CD4-positive, alpha-beta T cell (primary cell): ENCODE data around the gene FDXR. TPM values are rescaled to one million over a fixed set of nuclear protein-coding genes. Genes with fewer than 3 reads are reported as not detected.
A peak's percentile ranks its signal among the peaks of the same experiment; 100 is the strongest.

Experiments used
- ATAC-seq: fragments of 200-7000 bp; cut with Tn5 transposase; one replicate; pipeline ENCODE4 v1.10.0; 2022; ENCODE audit warnings: mild to moderate bottlenecking; ENCODE audit not compliant: poor library complexity
- CTCF ChIA-PET: fragments of 350-600 bp; sonication (Branson Sonifier 250); formaldehyde crosslinking; loops from one replicate; lab custom pipeline; 2021; ENCODE audit warnings: antibody characterized with exemption, inconsistent platforms; lab: Charles Lee
- POLR2A ChIA-PET: fragments of 350-600 bp; sonication (Branson Sonifier 250); formaldehyde crosslinking; loops from one replicate; lab custom pipeline; 2021; ENCODE audit warnings: antibody characterized with exemption, inconsistent platforms; lab: Charles Lee
- DNase-seq, 14 experiments: peaks; one replicate each; pipeline ENCODE4 v3.0.0-alpha.2; 2013 to 2020; ENCODE audit warnings: mixed read lengths in 2 of 14
- H3K27ac ChIP-seq, 2 donors: one replicate each; pipeline versions ENCODE4 v1.5.1 to v1.7.0; 2013; ENCODE audit warnings: low read length in 2 of 2, low read depth in 1 of 2, mild to moderate bottlenecking in 1 of 2
- H3K27me3 ChIP-seq, 2 experiments: 1 replicate in 1 of 2; 2 replicates in 1 of 2; pipeline versions ENCODE4 v1.6.1 to v1.7.0; 2013; ENCODE audit warnings: low read length in 2 of 2, control low read depth in 1 of 2, mild to moderate bottlenecking in 1 of 2, moderate library complexity in 1 of 2; ENCODE audit not compliant: insufficient read depth in 2 of 2, control insufficient read depth in 1 of 2
- H3K36me3 ChIP-seq: one replicate; pipeline ENCODE4 v1.6.1; 2013; ENCODE audit warnings: low read length, control low read depth; ENCODE audit not compliant: insufficient read depth
- H3K4me1 ChIP-seq: one replicate; pipeline ENCODE4 v1.6.1; 2013; ENCODE audit warnings: low read length, control low read depth; ENCODE audit not compliant: insufficient read depth
- H3K4me3 ChIP-seq: one replicate; pipeline ENCODE4 v1.5.1; 2013; ENCODE audit warnings: mild to moderate bottlenecking, low read length, moderate library complexity
- H3K9me3 ChIP-seq, 2 experiments: 1 replicate in 1 of 2; 2 replicates in 1 of 2; pipeline versions ENCODE4 v1.6.1 to v1.7.0; 2013; ENCODE audit warnings: low read length in 2 of 2, mild to moderate bottlenecking in 2 of 2, control low read depth in 1 of 2, moderate library complexity in 1 of 2; ENCODE audit not compliant: control insufficient read depth in 1 of 2, insufficient read depth in 1 of 2
- H3K27ac Mint-ChIP-seq: one replicate; pipeline ENCODE4 v1.8.0; 2020; ENCODE audit warnings: mixed read lengths
- H3K27me3 Mint-ChIP-seq: one replicate; pipeline ENCODE4 v1.8.0; 2021; ENCODE audit warnings: mixed read lengths
- H3K36me3 Mint-ChIP-seq: one replicate; pipeline ENCODE4 v1.8.0; 2021; ENCODE audit warnings: low read depth, mixed read lengths
- H3K4me1 Mint-ChIP-seq: one replicate; pipeline ENCODE4 v1.8.0; 2021; ENCODE audit warnings: low read depth, mixed read lengths
- H3K4me3 Mint-ChIP-seq: one replicate; pipeline ENCODE4 v1.8.0; 2020; ENCODE audit warnings: mild to moderate bottlenecking, mixed read lengths
- H3K9me3 Mint-ChIP-seq: one replicate; pipeline ENCODE4 v1.8.0; 2020; ENCODE audit warnings: mixed read lengths
- CTCF ChIP-seq: fragments of 200-600 bp; IDR thresholded peaks from one replicate; pipeline ENCODE4 v1.8.0; 2022; ENCODE audit warnings: antibody characterized with exemption, mild to moderate bottlenecking
- intact Hi-C, 2 experiments: fragments of 100-400 bp; cut with DNase I in 1 of 2; cut with micrococcal nuclease in 1 of 2; formaldehyde crosslinking; loops; one replicate each; pipeline versions ENCODE4 v1.15.1 to v1.9.0; 2023 to 2025; cut with DNase I, micrococcal nuclease
- total RNA-seq, 174 experiments: library from RNA in 2 of 174; stranded (reverse) in 2 of 174; gene quantifications; one replicate each; pipeline ENCODE4 v1.2.3 and lab custom pipeline; 2021 to 2026

FDXR gene
- total RNA-seq, 2 experiments from 2014 or later: 2.1 to 2.7 TPM

- Histone ChIP-seq H3K27me3 (peaks cover 28 to 47% of the 10 kb centered on the region in 2 experiments), H3K9me3 (no peaks in the 10 kb centered on the region), H3K36me3 (no peaks in the 10 kb centered on the region), H3K4me1 (peaks cover 8% of the 10 kb centered on the region), H3K4me3 (no peak overlapping the region), H3K27ac (no peak overlapping the region)
- no peak for TF ChIP-seq CTCF
- H3K4me1 Mint-ChIP-seq: peaks cover 5% of the 10 kb centered on the region
- intact Hi-C loops: loop anchor here (2.0 kb wide), 1 partner anchor 21 kb away; the partner anchor contains the start of gene FDXR (in 2 of the 2)
- ChIA-PET POLR2A (interaction anchor here (1.0 to 1.5 kb wide), 3 partner anchors 10 to 72 kb away, joined by 5 to 10 read pairs (median 9); partner anchors contain the start of gene FDXR), CTCF (interaction anchor here (1.0 to 1.3 kb wide), 2 partner anchors 10 to 21 kb away, joined by 3 to 13 read pairs; partner anchors contain the start of gene FDXR)
- DNase-seq (no peak), ATAC-seq (no peak)
- peaks cover 42% of the 10 kb centered on the region for H3K27me3 Mint-ChIP-seq
- H3K9me3 Mint-ChIP-seq: no peaks in the 10 kb centered on the region
- no peak overlapping the region for H3K4me3 Mint-ChIP-seq
- no peaks in the 10 kb centered on the region for H3K36me3 Mint-ChIP-seq
- no peak overlapping the region for H3K27ac Mint-ChIP-seq
Observed at GRCh38 chr17:74851612-74852236, 21.1 kb downstream of the FDXR start.

GRCh38 chr17:74850914-74851313 is 21.9 kb downstream of the FDXR start:
- POLR2A ChIA-PET: no interaction called here
- Mint-ChIP-seq H3K36me3 (no peaks in the 10 kb centered on the region), H3K27ac (no peak overlapping the region), H3K4me3 (peak overlapping the region; percentile 60), H3K4me1 (peaks cover 5% of the 10 kb centered on the region), H3K27me3 (peaks cover 34% of the 10 kb centered on the region), H3K9me3 (no peaks in the 10 kb centered on the region)
- Histone ChIP-seq H3K36me3 (no peaks in the 10 kb centered on the region), H3K4me1 (peaks cover 8% of the 10 kb centered on the region), H3K27me3 (peaks cover 28 to 44% of the 10 kb centered on the region in 2 experiments), H3K9me3 (no peaks in the 10 kb centered on the region), H3K4me3 (no peak overlapping the region), H3K27ac (no peak overlapping the region)
- intact Hi-C loops: no loop called here
- DNase-seq (no peak), ATAC-seq (no peak)
- TF ChIP-seq CTCF: no peak
- CTCF ChIA-PET: no interaction called here

GRCh38 chr17:74850310-74850709 is 22.5 kb downstream of the FDXR start:
- no peak overlapping the region for H3K27ac ChIP-seq
- peaks cover 8% of the 10 kb centered on the region for H3K4me1 ChIP-seq
- intact Hi-C loops: no loop called here
- H3K27ac Mint-ChIP-seq: no peak overlapping the region
- ATAC-seq (no peak), DNase-seq (no peak)
- no peak overlapping the region for H3K4me3 Mint-ChIP-seq
- ChIA-PET POLR2A (no interaction called here), CTCF (no interaction called here)
- H3K9me3 Mint-ChIP-seq: no peaks in the 10 kb centered on the region
- peaks cover 23 to 38% of the 10 kb centered on the region in 2 experiments for H3K27me3 ChIP-seq
- H3K36me3 ChIP-seq: no peaks in the 10 kb centered on the region
- no peak for TF ChIP-seq CTCF
- no peaks in the 10 kb centered on the region for H3K36me3 Mint-ChIP-seq
- peaks cover 5% of the 10 kb centered on the region for H3K4me1 Mint-ChIP-seq
- peaks cover 28% of the 10 kb centered on the region for H3K27me3 Mint-ChIP-seq
- no peak overlapping the region for H3K4me3 ChIP-seq
- H3K9me3 ChIP-seq: no peaks in the 10 kb centered on the region
